IPS-NIHi7 (cell line): Measurements from ENCODE around the gene SMIM9.

ENCODE experiments used
- DNase-seq: peaks from one replicate; pipeline ENCODE4 v3.0.0; 2012; ENCODE audit warnings: mixed read lengths; ENCODE audit errors: extremely low spot score

The SMIM9 gene

DNA sequence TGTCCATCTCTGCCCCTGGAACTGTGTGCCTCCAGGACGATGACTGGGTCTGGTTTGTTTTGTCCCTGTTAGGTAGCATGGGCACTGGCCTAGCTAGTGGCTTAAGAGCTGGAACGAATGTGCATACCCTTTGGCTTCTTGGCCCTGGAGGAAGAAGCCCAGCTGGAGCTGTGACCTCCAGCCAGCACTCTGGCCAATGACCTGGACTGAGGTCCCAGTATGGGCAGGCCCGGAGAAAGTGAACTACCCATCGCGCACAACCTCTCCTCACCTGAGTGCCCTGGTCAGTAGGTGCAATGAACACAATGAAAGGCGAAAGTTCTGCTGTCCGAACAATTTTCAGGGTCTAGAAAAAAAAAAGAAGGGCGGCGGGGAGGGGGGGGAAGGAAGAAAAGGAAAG is 53.5 kb downstream of the SMIM9 start:
- no peak for DNase-seq

DNA sequence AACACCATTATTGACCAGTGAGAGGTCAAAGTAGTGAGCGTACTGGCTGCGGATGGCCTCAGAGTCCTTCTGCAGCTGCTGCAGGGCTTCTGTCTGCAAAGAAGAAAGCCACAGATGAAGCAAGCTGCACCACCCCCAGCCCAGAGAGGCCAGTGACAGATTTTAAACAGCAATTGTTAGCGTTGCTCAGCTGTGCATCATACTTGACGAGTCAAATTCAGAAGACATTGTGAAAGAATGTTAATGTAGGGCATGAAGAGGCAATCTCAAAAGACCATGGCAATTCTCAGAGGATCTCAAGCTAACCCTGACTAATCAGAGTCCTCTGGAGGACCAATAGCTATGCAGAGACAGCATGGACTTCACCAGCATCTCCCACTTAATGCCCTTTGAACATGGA is 55.2 kb downstream of the SMIM9 start:
- DNase-seq = no peak

DNA sequence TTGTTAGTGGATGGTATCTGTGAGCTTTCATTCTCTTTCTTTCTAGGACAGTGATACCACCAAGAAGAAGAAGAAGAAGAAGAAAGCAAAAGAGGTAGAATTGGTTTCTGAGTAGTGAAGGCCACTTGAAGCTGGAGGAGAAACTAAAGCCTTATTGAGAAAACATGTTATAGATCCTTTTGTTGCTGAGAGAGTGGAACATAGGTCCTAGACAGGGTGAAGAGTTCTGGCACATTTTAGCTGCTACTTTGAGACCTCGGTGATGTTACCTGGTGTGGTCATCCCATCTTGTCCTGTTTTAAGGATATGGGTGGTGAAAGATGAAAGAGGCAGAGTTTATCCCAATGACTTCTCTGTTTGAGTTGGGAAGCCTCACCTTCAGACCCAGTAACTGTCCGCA is 57.7 kb downstream of the SMIM9 start:
- DNase-seq = no peak

DNA sequence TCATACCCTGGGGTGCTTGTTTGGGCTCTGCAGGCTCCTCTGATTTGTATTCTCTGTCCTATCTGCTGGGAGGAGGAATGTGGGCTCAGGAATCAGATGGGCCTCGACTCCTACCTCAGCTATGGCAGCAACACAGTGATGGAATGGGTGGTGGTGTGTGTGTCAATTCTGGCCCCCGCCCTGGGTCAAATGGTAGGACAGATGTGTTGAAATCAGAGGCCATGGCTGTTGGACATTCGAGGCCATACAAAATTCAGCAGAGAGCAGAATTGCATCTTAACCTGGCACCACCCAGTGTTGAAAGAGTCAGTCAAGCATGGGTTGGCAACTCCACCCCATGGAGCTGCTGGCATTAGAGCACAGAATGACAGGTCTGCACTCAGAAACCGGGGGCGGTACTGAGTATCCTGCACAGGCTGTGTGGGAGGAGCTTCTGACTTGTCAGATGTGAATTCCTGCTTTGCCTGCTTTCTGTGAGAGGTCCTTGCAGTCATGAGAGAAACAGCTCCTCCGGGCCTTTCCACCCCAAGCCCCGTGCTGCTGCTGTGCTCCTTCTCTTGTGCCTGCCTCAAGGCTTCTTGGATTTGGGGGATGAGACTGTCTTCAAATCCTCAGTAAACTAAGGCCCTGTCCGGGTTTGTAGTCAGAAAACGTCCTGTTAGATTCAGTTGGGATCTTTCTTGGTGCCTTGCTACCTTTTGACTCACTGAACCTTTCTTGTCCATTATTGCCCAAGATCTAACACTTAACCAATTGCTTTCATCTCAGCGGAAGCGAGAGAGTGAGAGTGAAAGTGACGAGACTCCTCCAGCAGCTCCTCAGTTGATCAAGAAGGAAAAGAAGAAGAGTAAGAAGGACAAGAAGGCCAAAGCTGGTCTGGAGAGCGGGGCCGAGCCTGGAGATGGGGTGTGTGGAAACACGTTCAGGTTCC is 58.8 kb downstream of the SMIM9 start:
- DNase-seq = no peak

DNA sequence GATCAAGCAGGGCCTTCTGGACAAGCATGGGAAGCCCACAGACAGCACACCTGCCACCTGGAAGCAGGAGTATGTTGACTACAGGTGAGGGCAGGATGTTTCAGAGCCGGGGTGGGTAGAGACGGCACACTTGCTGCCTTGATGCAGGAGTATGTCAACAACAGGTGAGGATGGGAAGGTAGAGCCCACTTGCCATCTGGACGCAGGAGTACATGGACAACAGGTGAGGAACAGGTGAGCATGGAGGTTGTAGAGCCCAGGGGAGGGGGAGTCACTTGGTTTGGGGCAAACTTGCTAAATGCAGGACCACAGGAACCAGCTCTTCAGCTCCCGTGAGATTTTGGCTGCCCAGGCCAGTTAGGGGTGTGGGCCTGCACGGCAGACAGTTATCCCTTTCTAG is 59.8 kb downstream of the SMIM9 start:
- no peak for DNase-seq
